GM12874 (cell line): Measurements from ENCODE around the gene DCAF11.

Experiments used
- TF ChIP-seq, protein P1 (sequence below): IDR thresholded peaks from 2 replicates; pipeline ENCODE4 v1.5.1; 2011; ENCODE audit warnings: low read depth, mild to moderate bottlenecking, control low read depth, low read length, moderate library complexity; ENCODE audit not compliant: insufficient read depth

Gene DCAF11

DNA sequence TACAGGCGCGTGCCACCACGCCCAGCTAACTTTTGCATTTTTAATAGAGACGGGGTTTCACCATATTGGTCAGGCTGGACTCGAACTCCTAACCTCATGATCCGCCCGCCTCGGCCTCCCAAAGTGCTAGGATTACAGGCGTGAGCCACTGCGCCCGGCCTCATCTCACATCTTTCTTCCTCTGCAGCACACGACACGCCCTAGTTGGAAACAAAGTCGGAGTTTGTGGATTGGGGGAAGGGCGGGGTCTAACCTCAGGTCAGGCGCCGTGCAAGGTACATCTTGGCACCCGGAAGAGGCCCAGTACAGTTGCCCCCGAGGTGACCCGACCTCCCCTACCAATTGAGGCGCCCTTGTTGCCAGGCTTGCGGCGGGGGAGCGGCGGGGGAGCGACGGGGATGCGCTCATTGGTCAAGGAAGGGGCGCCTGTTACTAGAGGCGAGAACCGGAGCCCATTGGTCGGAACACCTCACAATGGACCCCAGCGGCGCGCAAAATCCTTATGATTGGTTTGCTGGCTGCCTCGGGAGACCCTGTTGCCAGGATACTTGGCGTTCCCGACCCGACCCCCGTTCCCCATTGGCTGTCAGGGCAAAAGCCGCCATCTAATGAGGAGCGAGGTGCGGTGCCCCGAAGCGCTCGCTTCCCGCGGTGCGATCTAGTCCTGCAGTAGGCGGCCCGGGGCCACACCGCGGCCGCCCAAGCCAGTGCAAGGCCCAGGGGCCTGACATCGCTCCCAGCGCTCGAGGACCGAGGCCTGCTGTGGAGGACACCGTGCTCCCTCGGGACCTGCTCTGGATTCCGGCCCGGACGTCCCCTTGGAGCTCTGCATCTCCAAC is 57.1 kb downstream of the DCAF11 start, which contains the start of gene REC8:
Gene REC8 (plus strand): TSS at position 659 of the 839 bp plus-strand sequence. CDS start 473 bp downstream, outside the sequence.
- TF ChIP-seq, protein P1, sequence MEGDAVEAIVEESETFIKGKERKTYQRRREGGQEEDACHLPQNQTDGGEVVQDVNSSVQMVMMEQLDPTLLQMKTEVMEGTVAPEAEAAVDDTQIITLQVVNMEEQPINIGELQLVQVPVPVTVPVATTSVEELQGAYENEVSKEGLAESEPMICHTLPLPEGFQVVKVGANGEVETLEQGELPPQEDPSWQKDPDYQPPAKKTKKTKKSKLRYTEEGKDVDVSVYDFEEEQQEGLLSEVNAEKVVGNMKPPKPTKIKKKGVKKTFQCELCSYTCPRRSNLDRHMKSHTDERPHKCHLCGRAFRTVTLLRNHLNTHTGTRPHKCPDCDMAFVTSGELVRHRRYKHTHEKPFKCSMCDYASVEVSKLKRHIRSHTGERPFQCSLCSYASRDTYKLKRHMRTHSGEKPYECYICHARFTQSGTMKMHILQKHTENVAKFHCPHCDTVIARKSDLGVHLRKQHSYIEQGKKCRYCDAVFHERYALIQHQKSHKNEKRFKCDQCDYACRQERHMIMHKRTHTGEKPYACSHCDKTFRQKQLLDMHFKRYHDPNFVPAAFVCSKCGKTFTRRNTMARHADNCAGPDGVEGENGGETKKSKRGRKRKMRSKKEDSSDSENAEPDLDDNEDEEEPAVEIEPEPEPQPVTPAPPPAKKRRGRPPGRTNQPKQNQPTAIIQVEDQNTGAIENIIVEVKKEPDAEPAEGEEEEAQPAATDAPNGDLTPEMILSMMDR = no peak

DNA sequence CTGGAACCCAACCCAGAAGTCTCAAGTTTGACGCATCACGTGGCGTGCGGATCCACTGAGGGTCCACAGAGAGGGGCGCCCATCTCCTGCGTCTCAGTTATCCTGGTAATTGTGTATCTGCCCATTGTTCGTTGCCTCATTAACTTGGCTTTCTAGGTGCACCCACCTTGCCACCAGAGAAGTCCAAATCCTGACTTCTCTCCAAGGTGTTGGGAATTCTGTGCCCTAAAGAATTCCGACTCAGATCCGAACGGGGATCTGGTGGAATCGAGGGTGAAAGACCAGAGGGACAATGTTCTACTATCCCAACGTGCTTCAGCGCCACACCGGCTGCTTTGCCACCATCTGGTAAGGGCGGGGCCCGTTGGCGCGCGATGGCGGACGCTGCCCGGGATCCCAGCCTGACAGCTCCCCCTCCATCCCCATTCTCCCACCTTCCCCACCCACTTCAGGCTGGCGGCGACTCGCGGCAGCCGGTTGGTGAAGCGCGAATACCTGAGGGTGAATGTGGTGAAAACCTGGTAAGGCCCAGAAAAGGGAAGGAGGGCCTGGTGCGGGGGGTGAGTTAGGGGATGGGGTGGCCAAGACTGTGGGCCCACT is 57.8 kb downstream of the DCAF11 start:
- TF ChIP-seq, protein P1 = no peak

DNA sequence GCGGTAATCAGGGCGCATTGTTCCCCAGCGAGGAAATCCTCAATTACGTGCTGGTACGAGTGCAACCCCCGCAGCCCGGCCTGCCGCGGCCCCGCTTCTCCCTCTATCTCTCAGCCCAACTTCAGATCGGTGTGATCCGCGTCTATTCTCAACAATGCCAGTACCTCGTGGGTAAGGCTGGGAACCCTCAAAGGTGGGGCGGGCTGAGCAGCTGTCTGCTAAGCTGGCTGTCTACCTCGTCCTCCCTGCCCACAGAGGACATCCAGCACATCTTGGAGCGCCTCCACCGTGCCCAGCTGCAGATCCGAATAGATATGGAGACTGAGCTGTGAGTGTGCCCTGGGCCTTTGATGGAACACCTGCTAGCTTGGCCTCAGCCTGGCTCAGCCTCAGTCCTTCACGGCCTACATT is 58.3 kb downstream of the DCAF11 start:
- TF ChIP-seq, protein P1 = no peak
